ENCODE data around the gene ABLIM2.
"Not testable (repeated sequence)": the region's sequence is repeated elsewhere in the genome, so short reads cannot be mapped to it uniquely, and the experiment has no call there.

Gene ABLIM2

DNA sequence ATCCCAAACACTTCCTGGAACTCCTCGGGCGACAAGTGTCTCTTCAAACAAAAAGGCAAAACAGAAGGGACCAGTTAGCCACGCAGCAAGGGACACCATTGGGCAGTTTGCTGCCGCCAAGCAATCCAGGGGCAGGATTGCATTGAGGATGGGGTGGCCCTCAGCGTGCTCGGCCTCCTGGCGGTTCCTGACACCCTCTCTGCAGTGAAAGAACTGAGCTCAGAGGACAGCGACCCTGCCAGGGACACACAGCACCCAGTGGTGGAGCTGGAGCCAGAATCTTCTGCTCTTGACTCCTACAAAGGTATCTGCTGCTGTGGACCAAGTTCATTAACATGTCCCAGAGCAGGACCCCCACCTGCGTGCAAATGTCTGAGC is 191.6 kb downstream of the ABLIM2 start:
- no peak for DNase-seq

DNA sequence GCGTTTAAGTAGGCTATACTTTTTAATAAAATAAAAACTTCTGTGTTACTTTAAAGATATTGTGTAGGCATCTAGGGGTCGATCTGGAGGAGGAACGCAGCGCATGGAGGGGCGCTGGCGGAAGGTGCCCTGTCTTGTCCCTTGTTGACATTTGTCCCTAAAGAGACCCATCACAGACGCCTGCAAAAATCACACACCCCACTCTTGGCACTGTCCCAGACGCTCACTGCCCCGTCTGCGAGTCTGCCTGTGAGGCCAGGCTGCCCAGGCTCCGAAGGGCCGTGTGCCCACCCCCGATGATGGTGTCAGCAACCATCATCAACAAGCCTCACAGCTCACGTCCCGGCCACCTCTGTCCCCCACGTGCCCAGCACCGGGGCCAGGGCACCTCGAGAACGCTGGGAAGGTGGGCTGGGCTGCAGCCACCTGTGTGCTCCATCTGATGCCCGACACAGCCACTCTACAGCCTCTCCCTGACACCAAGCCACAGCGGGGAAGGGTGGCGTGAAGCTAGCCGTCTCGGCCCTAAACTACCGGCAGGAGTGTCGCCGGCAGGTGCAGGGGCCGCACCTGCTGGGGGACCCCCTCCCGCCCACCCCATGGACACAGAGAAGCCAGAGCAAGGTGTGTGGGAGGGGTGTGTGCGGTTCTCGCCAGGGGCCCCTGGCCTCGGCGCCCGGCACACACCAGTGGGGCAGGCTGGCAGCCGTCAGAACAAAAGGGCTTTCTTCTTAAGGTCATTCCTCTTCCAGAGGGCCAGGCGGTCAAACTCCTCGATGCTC is 192.1 kb downstream of the ABLIM2 start:
- no peak for DNase-seq

DNA sequence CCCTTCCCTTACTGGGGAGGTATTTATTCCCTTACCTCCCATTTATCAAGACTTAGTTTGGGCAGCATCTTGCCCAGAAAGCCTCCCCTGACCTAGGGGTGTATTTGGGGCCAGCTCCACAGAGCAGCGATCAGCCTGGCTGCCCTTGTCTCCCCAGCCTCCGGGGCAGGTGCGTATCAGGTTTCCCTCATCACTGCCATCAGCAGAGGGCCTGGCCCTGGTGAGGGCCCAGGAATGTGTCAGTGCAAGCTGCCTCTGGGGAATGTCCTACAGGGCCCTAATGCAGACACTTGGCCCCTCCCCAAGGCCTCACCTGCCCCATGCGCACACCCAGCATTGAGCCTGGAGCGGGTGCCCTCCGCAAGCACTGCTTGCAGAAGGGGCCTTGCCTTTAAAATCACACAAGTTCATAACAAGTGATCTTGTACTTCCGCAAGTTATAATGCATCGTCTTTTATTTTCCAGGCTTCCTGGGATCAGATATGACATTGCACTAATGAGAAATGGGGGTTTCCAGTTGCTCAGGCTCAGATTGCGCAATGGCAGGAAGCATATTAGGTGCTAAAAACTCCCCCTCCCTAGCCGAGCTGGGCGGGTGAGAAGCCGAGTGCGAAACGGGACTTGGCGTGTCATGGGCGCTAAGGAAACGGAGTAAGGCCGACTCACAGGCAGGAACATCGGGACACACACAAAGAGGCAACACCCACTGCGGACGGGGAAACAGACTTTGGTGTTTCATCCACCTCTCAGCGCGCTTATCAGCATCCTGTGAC is 193.5 kb downstream of the ABLIM2 start:
- DNase-seq = no peak

DNA sequence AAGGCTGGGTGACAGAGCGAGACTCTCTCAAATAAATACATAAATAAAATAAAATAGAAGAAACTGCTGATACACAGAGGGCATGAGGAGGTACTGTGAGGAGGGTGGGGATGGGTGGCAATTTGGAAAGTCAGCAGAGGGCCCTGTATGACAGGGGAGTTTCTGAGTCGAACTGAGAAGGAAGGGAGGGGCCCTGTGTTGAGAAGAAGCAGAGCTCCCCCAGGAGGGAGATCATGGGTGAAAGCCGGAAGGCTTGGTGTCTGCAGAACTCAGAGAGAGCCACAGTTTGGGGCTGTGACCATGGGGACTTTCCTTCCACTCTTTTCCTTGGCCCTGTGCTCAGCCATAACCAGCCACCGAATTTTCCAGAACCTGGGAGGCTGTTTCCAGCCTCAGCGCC is 194.2 kb downstream of the ABLIM2 start:
- no peak for DNase-seq

DNA sequence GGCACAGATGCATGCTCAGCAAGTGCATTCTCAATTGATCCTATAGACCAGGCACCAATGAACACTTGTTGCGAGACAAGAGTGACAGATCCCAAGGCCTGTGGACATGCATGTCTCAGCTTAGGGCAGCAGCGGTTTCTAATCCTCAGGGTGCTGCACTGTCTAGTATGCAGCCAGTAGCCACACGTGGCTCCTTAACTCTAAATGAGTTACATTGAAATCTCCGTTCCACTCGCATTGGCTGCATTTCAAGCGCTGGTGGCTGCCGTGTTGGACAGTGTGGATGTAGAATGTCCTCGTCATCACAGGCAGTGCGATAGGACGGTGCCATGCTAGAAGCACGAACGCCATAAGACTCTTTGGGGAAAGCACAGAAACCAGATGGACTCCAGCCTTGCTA is 194.9 kb downstream of the ABLIM2 start:
- no peak for DNase-seq

DNA sequence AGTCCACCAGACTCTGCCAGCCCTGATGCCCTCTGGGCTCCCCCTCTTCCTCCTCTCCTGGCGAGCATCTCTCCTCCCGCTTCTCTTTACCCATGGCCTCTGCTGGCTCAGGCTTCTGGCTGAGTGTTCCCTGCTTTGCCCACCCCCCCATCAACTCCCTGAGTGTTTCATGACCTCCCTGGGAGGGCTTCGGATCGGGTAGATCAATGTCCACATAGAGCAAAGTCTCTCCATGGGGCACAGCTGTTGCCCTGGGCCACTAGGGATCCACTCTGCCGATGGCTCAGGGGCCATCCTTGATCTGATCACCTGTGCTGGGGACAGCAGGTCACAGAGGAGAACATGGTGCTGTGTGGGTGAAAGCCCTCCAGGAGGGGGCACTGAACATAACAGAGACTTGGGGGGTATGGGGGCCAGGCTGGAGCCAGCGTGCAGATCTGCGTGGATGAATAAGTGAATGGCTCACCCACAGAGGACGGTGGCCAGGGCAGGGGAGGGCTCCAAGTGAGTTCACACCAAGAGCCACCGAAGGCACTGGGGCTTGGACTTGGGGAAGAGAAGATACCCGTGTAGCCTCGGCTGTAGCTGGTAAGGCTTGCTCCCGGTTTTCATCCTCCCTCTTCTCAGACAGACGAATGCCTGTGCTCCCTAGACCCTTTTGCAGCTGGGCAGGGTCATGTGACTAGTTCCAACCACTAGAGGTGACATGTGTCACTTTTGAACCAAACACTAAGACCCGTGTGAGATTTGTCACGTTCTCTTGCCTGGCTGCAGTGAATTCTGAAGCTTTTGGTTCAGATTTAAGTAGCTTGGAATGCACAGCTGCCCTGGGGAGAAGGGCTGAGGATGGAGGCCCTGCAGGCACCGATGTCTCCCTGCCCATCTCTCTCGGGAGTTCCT is 195.8 kb downstream of the ABLIM2 start:
- DNase-seq = no peak

DNA sequence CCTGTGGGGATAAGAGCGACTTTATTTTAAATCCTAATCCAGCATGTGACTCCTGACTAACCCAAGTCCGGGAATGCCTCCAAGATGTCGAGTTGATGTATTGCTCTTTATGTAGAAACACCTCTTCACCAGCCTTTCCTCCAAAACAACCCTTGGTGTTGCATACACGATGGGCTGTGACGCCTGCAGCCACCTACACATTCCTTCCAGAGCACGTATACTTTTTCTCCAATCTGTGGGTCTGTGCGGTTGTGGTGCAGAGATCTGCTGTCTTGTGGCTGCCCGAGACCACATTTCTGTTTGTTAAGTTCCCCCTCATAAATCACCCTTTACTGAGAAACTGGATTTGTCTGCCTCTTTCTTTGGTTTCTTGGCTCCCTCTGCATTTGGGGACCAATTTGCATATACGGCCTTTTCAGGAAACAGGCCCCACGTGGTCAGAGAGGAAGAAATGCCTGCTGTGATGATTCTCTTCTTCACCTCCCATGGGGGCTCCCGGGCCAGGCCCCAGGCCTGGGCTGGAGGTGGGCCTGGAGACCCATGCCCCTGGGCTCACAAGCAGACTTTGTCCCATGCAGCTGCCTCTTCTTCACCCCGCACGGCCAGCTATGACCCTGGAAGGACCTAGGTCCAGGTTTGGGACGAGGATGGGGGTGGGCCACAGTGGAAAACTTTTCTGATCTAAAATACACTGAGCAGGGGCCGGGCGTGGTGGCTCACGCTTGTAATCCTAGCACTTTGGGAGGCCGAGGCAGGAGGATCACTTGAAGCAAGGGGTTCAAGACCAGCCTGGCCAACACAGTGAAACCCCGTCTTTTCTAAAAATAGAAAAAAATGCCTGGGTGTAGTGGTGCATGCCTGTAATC is 197.6 kb downstream of the ABLIM2 start:
- no peak for DNase-seq

DNA sequence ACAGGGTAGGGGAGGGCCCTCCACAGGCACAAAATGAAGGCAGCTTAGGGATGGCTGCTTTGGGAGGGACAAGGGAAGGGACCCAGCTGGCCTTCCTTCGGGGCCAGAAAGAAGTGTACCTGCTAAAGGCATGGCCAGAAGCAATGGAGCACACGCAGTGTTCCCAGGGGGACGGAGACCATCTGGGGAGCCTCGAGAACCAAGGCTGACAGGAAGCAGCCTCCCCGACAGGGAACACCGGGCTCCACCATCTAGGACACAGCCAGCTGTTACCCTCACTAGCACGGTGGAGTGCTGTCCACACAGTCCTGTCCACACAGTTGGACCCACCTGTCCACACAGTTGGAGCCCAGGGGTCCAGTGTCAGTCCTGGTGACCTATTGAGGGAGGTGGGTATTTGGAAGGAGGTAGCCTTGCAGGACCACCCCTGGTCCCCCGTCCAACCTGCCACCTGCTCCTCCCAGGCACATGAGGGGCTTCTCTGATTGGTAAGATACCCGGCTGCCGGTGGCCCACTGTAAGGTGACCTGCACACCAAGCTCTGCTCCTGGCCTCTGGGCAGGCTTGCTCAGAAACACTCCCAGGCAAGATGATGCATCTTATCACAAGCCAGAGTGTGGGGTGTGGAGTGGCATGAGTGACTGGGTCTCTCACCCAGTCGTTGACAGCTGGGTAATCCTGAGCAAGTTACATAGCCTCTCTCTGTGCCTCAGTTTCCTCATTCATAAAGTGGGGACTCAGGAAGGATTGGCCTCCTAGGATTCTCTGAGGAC is 198.4 kb downstream of the ABLIM2 start:
- DNase-seq = no peak

DNA sequence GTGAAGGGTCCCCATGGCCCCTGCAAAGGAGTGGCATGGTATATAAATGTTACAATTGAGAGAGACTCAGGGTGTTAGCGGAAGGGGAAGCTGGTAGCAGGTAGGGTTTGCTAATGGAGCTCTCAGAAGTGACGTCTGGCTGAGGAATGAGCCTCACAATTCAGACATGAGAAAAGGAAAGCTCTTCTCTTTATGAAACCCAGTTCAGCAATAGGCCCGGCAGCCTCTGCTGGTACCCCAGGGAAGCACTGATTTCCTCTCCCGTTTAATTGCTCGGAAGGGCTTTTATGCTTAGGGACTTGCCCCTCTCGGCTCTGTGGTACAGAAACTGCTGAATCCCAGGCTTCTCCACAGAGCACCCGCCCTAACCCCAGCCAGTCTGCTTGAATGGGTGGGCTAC is 199.5 kb downstream of the ABLIM2 start:
- no peak for DNase-seq

DNA sequence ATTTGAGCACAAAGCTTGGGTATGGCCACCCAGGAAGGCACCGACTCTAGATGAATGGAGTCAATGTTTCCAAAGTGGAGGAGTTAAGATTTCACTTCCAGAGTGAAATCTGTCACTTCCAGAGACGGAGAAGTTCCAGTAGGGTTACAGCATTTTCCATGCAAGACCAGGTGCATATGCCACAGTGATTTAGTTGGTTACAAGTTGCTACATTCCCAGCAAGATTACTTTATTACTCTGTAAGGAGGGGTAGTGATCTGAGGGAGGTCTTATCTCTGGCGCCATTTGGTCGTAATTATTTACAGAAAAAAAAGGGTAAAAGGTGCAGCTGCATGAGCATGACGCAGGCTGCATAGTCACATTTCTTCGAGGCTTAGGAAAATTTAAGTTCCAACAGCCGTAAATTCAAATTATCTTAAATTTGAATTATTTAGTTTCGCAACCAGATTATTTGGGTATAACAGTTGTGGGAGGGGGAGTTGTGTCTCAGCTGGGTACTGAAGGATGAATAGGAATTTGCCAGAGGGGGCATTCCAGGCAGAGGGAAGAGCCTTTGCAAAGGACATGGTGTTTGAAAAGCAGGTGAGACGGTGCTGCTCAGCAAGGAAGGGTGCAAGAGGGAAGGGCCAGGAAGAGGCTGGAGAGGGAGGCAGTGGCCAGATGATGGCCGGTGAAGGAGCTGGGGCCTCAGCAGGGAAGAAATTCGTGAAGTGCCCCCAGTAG is 201.5 kb downstream of the ABLIM2 start:
- DNase-seq = no peak

DNA sequence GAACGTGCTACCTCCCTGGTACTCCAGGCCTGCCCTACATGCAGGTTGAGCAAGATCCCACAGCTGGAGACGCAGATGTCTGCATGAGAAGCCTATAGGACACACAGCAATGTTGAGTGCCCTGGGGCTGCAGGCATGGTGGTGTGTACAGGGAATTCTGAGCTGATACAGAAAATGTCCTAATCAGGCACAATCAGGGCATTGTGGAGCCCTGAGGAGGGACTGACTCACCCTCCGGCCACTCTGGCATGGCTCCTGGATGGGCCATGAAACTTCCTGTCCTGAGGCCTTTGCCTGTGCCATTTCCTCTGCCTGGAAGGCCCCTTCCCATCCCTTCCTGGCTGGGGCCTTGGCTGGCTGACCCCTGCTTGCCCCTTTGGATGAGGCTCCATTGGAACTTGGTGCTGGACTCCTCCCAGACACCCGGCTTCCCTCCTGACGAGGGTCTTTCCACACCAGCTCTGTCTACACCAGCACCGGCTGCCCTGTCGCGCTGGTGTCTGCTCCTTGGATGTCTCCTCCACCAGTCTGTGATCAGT is 202.3 kb downstream of the ABLIM2 start:
- no peak for DNase-seq

DNA sequence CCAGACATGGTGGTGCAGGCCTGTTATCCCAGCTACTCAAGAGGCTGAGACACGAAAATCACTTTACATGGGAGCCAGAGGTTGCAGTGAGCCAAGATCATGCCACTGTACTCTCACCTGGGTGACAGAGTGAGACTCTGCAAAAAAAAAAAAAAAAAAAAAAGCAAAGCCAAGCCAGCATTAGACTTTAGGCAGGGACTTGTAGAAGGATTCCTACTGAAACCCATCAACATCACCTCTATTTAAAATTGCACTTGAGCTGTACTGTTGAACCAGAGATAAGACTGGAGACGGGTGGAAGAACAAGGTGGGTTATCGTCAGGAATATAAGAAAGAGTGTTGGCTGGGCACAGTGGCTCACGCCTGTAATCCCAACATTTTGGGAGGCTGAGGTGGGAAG is 203.2 kb downstream of the ABLIM2 start:
- no peak for DNase-seq

DNA sequence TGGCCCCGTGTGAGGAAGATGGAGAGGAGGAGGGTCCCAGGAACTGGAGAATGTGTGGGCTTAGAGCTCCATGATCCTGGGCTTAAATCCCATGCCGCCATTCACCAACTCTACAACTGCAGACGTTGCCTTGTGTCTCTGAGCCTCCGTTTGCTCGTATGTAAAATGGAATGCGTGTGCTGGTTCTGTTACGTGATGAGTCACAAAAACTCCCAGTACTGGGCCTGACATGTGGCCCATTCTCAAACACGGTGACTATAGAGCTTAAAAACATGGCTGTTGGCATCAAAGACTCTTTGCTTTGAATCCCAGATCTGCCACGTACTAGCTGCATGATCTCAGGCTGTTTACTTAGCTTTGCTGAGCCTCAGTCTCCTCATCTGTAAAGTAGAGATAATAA is 206.0 kb downstream of the ABLIM2 start:
- DNase-seq = no peak

DNA sequence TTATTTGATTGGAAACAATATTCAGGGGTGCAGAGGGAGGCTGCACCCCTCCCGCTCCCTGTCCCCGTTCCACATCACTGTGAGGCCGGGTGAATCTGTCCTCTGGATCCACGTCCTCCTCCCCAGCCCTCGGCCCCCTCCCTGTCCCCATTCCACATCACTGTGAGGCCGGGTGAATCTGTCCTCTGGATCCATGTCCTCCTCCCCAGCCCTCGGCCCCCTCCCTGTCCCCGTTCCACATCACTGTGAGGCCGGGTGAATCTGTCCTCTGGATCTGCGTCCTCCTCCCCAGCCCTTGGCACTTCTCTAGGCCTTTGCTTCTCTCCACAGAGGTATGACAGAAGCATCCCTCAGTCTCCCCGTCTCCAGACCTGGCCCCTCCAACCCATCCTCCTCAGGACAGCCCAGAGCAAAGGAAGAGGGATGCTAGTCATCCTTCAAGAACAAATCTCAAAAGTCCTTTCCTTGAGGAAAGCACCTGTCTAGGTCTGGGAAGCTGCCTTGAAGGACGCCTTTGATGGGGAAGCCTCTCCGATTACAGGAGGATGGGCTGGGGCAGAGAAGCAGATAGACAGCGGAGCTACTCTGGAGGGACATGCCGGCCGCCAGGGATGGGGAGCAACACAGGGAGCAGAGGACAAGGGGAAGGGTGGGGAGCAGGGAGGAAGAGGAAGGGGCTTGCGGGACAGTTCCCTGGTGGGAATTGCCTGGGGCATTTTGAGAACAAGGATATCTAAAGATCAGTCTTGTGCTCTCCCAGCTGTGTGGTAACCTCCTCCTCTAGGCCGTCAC is 208.1 kb downstream of the ABLIM2 start:
- no peak for DNase-seq

DNA sequence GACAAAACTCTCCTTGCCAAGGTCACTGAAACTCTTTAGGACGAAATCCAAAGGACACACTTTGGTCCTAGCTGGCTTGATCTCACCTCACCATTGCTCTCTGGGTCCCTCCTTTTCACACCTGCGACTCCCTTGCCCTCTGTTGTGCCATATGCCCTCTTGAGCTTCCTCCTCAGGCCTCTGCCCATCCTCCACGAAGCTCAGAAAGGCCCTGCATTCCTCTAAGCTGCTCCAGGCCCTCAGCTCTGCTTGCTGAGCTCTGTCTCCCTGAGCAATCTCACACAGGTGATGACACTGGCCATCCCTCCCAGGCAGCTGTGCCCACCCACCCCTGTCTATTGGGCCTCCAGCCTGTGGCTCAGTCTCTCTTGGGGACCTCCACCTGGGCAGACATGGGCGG is 208.9 kb downstream of the ABLIM2 start:
- no peak for DNase-seq

DNA sequence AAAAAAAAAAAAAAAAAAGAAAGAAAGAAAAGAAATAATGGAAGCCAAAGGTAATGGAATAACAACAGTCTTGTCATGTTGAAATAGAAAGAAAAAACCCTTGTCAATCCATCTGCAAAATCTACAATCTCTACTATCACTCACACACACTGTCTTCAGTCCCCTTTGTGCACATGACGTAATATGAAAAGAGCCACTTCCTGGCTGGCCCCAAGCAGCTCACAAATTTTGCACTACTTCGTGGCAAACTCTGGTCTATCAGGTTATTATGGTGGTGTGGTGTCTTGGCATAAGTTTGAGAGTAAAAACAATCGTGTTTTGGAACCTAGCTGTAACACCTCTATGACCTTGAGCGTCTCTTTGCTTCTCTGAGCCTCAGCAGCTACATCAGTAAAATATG is 210.7 kb downstream of the ABLIM2 start:
- DNase-seq = no peak

DNA sequence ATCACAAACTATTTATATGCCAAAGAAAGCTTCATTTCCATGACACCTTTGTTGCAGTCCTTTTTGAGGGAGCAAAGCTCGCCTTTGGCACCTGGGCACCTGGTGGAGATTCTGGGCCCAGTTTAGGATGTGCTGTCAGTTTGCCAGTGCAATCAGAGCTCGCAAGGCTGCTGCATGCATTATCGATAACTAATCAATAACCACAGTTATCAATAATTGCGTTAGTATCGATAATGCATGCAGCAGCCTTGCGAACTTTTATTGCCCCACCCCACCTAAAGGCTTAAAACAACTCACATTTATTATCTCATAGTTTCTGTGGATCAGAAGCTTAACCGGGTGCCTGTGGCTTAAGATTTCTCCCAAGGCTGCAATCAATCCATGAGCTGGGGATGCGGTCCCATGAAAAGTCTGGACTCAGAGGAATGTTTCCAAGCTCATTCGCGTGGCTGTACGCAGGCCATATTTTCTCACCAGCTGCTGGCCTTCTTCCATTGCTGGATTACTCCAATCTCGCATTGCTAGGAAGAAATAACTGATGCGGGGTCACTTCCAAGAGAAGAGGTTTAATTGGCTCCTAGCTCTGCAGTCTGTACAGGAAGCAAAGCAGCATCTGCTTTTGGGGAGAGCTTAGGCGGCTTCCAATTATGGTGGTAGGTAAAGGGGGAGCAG is 212.8 kb downstream of the ABLIM2 start:
- no peak for DNase-seq

DNA sequence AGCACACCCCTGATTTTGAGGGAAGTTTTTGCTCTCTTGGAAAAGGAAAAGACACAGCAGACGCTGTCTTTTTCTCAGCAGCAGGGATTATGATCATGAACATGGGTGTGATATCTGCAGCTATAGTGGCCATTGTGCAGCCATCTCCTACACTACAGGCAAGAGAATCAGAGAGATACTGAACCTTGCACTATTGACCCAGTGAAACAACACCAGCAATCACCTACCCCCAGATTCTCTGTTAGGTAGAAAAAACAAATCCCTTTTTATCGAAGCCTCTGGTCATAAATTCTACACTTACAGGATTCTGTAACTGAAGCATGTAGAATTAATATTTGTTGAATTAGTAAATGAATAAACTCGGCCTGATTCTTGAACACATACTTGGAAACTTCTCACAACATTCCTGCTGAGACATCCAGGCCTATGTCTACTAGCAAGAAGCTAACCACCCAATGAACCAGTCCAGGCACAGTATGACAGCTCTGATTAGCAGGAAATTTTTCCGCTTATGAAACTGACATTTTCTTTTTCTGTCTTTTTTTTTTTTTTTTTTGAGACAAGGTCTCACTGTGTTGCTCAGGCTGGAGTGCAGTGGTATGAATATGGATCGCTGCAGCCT is 213.9 kb downstream of the ABLIM2 start:
- no peak for DNase-seq

DNA sequence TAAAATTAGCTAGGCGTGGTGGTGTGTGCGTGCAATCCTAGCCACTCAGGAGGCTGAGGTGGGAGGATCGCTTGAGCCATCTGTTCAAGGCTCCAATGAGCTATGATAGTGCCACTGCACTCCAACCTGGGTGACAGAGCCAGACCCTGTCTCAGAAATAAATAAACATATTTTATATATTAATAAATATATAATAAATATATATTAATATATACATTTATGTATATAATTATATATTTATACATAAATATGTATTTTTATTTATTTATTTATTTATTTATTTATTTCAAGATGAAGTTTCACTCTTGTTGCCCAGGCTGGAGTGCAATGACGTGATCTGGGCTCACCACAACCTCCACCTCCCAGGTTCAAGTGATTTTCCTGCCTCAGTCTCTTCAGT is 214.9 kb downstream of the ABLIM2 start:
- DNase-seq = not testable (repeated sequence)

Data from NK-92 treated with Interleukin-12 subunit alpha and Interleukin-12 subunit beta, amount 100 ng/mL, for 24 hours (cell line).